GM12892 (cell line): ENCODE data around the gene FRMD5.
"Not testable (repeated sequence)": the region's sequence is repeated elsewhere in the genome, so short reads cannot be mapped to it uniquely, and the experiment has no call there.

Source experiments
- POLR2A ChIP-seq: IDR thresholded peaks from 2 replicates; pipeline ENCODE4 v1.6.1; 2011; ENCODE audit warnings: low read depth, low read length, control low read depth
- POLR2AphosphoS5 ChIP-seq: IDR thresholded peaks from 2 replicates; pipeline ENCODE4 v1.6.1; 2011; ENCODE audit warnings: low read depth, low read length, control low read depth
- TAF1 ChIP-seq: IDR thresholded peaks from 2 replicates; pipeline ENCODE4 v1.6.1; 2011; ENCODE audit warnings: low read depth, mild to moderate bottlenecking, control low read depth, low read length, borderline replicate concordance

- TF ChIP-seq POLR2A, POLR2AphosphoS5, TAF1: not testable (repeated sequence)
These were observed 328.4 kb downstream of the FRMD5 start for GRCh38 chr15:43866636-43867035.
